NK-92 (cell line): ENCODE data around the gene FUT8.
"Not testable (repeated sequence)": the region's sequence is repeated elsewhere in the genome, so short reads cannot be mapped to it uniquely, and the experiment has no call there.

Experiments used
- DNase-seq: peaks from one replicate; lab custom pipeline; 2025; ENCODE audit not compliant: unreplicated experiment; lab: John Stamatoyannopoulos, UW

The FUT8 gene

DNA sequence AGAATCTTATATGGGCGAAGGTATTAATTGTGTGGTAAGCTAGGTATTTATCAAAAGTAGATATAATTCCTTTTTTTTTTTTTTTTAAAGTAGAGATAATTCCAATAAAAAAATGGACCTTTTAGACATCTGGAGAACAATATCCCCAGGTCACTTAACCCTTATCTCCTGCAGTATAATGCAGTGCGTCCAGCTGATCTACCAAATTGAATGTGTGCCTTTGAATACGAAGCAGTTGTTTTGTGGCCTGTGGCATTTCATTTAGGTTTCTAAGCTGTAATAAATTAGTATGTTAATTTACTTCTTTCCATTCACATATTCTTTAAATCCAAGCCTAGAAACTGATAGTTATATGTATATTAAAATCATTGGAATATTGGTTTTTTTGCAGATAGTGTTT, 3.1 kb downstream of the FUT8 start:
- no peak for DNase-seq

DNA sequence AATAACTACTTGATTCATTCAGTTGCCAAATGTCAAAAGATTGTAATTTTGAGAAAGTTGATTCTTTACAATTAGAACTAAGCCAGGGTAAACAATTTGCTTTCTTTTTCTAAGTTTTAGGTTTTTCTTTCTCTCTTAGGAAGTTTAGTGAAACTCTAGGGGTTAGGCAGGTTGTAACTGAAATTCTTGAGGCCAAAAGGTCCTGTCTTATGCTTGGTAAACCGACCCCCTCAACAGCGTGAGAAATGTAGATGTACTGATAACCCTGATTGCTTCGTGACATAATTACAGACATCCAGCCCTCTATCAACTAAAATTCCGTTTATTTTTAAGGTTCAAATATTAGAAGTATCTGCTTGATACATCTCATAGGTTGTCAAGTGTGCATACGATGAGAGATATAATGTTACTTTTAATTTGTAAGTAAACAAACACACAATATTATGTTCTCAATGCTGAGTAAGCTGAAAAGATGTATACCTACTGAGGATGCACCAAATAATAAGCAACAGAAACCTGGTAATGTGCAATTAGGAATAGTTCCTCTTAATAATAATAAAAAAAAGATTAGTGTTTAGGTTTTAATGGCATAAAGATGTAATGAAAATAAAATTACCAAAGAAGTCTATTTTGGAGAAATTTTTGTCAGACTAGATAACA, 7.2 kb downstream of the FUT8 start:
- DNase-seq: no peak

DNA sequence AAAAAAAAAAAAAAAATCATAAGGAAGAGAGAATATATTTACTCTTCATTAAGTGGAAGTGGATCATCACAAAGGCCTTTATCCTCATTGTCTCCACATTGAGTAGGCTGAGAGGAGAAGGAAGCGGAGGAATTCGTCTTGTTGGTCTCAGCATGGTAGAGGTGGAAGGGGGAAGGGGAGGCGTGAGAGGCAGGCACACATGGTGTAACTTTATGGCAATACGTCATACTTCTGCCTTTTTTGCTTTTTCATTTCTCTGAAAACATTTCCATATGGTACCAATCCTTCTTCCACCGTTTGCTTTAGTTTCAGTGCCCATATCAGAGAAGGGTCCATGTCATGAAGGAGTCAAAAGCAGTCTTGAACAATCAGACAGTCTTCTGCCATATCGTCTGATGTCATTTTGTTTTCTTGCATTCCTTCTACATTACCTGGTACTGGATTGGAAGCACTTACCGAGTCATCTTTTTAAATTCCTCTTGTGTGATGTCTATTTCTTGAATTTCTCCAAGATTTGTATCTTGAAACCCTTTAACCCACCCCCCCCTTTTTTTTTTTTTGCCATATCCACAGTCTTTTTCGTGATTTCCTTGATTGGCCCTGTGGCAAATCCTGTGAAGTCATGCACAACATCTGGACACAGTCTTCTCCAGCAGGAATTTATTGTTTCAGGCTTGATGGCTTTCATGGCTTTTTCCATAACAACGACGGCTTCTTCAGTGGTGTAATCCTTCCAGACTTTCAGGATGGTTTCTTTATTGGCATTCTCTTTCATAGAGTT, 8.9 kb downstream of the FUT8 start:
- no peak for DNase-seq

DNA sequence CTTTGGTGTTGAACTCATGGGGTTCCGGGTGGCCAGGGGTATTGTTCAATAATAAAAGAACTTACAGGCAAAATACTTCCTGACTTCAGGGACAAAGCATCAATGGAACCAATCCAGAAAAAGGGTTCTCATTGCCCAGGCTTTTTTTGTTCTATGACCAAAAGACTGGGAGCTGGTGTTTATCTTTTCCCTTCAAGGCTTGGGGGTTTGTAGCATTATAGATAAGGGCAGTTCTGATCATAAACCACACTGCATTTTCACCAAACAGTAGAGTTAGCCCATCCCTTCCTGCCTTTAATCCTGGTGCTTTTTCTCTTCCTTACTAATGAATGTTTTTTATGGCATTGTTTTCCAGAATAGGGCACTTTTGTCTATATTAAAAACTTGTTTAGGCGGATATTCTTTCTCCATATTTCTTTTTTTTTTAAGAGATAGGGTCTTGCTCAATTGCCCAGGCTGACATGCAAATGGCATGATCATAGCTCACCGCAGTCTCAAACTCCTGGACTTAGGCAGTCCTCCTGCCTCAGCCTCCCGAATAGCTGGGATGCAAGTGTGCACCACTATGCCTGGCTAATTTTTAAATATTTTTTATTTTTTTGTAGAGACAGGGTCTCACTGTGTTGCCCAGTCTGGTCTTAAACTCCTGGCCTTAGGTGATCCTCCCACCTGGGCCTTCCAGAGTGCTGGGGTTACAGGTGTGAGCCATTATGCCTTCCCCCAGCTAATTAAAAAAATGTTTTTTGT, 9.7 kb downstream of the FUT8 start:
- DNase-seq: no peak

DNA sequence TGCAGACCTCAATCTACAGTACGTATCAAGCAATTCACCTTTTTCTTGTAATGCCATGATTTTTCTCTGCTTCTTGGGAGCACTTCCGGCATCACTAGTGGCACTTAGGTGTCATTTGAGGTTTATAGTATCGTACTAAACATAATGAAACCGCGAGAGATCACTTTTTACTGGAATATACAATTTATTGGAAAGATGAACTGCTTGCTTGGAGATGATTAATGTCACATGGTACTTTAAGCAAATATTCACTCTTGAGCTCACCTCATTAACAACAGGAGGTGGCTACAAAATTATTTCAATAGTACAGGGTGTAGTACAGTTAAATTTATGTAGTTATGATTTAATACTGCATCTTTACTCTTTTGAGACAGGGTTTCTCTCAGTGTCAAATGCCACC, 11.5 kb downstream of the FUT8 start:
- DNase-seq: no peak

DNA sequence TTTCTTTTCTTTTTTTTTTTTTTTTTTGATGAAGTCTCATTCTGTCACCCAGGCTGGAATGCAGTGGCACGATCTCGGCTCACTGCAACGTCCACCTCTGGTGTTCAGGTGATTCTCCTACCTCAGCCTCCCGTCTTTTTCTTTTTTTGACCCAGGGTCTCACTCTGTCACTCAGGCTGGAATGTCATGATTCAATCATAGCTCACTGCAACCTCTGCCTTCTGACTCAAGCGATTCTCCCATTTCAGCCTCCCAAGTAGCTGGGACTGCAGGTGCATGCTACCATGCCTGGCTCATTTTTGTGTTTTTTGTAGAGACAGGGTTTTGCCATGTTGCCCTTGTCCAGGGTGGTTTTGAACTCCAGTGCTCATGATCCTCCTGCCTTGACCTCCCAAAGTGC, 12.0 kb downstream of the FUT8 start:
- DNase-seq: no peak

DNA sequence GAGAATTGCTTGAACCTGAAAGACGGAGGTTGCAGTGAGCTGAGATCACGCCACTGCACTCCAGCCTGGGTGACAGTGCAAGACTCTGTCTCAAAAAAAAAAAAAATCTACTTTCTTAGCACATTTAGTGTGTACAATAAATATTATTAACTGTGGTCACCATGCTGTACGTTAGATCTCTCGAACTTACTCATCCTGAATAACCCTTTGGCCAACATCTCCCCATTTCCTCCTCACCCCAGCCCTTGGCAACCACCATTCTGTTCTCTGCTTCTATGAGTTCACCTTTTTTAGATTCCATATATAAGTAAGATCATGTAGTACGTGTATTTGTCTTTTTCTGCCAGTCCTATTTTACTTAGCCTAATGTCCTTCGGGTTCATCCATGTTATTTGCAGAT, 13.4 kb downstream of the FUT8 start:
- no peak for DNase-seq

DNA sequence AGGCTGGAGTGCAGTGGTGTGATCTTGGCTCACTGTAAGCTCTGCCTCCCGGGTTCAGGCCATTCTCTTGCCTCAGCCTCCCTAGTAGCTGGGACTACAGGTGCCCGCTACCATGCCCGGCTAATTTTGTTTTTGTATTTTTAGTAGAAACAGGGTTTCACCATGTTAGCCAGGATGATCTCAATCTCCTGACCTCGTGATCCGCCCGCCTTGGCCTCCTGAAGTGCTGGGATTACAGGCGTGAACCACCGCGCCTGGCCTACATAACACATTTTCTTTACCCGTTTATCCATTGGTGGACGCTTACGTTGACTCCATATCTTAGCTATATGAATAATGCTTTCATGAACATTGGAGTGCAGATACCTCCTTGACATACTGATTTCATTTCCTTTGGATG, 14.4 kb downstream of the FUT8 start:
- not testable (repeated sequence) for DNase-seq

DNA sequence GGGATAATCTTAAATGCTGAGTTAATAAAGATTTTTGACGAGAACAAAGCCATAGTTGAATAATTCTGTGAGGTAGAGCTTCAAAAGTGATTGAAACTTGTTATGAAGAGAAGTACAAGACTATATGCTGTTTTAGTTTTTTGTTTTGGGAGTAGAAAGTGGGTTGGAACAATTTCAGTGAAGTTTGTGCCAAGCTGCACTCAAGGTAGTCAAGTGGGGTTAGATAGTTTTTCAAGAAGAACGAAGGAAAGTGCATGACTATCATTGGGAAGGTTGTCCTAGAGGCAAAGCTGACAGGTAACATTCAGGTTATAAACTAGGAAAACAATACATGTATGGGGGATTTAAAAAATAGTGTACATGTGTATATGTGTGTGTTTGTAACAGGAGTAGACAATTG, 16.2 kb downstream of the FUT8 start:
- DNase-seq: no peak

DNA sequence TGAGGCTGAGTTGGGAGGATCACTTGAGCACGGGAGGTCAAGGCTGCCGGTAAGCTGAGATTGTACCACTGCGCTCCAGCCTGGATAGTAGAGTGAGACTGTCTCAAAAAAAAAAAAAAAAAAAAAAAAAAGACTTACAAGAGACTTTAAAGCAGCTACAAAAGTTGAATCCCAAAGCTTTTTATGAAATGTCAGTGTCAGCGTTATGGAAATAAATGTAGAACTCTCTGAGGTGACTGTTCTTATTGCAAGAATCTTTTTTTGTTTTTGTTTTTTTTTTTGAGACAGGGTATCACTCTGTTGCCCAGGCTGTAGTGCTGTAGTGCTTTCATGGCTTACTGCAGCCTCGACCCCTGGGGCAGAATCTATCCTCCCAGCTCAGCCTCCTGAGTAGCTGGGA, 17.2 kb downstream of the FUT8 start:
- no peak for DNase-seq

DNA sequence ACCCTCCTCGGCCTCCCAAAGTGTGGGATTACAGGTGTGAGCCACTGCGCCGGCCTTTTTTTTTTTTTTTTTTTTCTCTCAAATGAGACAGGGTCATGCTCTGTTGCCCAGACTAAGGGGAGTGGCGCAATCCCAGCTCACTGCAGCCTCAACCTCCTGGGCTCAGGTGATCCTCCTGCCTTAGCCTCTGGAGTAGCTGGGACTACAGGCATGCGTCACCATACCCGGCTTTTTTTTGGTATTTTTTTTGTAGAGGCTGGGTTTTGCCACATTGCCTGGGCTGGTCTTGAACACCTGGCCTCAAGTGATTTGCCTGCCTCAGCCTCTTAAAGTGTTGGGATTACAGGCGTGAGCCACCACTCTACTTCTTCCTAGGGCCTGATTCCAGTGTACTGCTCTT, 18.7 kb downstream of the FUT8 start:
- DNase-seq: no peak

DNA sequence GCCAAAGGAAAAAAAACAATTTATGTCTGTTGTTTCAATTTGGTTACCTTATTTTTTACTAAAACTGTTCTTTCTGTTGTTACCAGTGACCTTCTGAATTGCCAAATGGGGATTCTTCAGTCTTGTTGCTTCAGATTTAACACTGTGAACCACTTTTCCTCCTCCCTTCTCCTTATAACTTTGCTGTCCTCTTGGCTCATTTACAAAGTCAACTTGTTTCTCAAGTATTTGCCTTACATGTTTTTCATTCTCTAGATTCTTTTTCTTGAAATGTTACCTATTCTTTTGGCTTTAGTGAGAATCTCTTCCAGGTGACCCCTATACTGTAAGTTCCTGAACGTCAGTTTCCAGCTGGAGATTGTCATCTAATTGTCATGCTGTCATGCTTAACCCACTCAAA, 19.4 kb downstream of the FUT8 start:
- no peak for DNase-seq

DNA sequence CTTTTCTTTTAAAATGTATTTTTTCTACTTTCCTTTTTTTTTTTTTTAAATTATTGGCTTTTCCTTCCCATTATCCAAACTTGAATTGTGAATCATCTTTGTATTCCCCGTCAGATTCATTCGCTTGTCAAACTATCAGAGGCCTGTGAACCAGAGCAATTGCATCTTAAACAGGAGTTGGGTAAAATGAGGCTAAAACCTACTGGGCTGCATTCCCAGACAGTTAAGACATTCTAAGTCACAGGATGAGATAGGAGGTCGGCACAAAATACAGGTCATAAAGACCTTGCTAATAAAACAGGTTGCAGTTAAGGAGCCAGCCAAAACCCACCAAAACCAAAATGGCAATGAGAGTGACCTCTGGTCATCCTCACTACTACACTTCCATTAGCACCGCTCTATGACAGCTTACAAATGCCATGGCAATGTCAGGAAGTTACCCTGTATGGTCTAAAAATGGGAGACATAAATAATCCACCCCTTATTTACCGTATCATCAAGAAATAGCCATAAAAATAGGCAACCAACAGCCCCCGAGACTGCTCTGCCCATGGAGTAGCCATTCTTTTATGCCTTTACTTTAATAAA, 19.9 kb downstream of the FUT8 start:
- no peak for DNase-seq

DNA sequence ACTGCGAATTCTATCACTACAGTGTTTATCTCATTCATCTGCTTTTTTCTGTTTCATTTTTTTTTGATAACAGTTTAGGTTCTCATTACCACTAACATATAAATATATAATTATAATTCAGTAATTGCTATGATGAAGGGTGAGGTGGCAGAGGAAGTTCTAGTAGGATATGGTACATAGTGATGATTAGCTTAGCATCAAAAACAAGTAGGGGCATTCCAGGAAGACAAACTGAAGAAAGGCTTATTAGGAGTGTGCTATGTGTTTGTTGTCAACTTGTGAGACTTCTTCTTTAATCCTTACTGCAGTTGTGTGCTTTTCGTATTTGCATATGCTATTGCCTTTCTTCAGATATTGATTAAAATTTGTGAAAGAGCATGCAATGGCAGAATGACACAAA, 20.6 kb downstream of the FUT8 start:
- no peak for DNase-seq

DNA sequence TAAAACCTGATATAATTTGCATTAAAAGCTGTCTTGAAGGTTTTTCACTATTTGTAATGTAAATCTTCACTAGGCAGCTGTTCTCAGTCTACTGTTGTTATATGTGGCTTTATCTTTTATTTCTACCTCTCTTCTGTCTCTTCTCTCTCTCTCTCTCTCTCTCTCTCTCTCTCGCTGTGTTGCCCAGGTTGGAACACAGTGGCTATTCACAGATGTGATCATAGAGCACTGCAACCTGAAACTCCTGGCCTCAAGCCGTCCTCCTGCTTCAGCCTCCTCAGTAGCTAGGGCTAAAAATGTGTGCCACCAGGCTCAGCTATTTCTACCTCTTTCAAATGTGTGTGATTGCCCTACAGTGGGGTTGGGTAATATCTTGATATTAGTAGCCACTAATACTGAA, 21.1 kb downstream of the FUT8 start:
- no peak for DNase-seq

DNA sequence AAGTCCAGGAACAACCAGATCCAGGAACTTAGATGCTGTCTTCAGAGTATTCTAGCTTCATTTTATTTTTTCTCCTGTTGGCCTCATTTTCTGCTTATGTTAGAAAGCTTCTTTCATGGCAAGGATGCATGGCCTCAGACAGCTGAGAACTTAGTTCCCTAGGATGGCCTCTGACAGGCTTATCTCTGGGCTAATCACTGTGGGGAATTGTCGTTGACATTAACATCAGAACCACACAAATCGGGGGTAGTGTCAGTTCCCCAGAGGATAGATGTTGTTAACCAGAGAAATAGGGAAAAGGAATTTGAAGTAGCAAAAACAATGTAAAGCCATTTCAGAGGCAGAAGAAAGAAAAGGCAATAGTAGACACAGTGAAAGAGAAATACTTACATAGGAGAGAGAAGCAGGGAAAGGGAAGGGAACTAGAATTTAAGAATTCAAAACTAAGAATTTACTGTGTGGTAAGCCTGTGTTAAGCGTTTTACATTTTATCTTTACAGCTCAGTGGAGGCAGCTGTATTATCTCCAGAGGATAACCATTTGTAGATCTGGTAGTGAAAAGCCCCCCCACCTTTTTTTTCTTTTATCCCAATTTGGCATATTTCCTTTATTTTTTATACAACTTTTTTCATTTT, 21.8 kb downstream of the FUT8 start:
- DNase-seq: no peak

DNA sequence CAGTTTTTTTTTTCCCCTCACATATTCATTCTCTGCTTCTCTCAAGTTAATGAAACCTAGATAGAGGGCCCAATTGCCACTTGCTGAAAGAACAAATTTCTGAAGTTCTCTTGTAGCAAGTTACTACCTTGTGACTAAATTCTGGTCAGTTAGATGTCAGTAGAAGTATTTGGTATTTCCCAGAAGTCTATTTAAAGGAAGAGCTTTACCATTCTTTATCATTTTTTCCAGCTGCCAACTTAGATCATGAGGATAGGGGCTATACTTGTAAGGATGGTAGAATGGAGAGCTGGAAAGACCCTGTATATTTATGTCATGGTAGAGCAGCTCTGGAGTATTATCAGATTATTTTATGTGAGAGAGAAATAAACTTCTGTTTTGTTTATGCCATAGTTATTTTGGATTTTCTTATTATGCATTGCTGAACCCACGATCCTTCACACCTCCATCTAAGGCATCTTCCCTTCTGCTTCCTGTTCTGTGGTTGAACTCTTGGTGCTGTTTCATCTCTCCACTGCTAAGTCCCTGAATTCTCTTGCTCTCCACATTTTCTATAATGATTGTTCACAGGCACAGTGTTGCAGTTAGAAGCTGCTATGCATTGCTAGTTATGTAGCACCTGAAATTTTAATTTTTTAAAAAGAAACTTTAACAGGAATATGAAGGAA, 25.9 kb downstream of the FUT8 start:
- no peak for DNase-seq

DNA sequence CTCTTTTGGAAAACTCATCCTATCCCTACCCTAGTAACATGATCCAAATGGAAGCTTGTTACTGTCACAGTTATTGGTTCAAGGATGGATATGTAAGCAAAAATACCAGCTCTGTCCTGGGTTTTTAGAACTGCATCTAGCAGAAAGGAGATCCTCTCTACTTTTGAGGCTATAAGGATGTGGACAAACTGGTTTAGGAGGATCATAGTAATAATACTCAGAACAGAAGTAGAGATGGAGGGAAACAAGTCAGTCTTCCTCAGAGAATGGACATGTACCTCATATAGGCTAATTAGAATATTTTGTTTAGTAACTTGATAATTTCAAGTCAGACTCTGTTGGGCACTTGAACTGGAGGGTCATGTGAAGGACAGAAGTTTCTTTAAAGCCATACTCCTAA, 26.6 kb downstream of the FUT8 start:
- DNase-seq: no peak

DNA sequence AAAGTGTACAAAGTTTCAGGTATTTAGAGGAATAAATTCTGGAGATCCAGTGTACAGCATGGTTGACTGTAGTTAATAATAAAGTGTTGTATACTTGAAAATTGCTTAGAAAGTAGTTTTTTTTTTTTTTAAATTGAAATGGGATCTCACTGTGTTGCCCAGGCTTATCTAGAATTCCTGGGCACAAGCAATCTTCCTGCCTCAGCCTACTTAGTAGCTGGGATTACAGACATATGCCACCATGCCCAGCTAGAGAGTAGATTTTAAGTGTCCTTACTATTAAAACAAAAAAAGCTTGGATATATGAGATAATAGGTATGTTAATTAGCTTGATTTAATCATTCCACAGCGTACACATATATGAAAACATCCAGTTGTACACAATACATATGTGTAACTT, 27.7 kb downstream of the FUT8 start:
- DNase-seq: no peak

DNA sequence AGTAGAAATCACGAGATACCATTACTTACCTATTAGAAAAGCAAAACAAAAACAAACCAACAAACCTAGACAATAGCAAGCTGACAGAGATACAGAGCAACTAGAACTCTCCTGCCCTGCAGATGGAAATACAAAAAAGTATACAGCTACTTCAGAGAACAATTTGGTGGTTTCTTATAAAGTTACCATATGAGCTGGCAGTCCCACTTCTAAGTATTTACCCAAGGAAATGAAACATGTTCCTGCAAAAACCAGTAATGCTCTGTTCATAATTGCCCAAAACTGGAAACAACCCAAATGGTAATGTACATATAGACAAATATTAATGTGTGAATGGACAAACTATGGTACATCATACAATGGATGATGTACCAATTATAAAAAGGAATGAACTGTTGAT, 31.7 kb downstream of the FUT8 start:
- DNase-seq: no peak

DNA sequence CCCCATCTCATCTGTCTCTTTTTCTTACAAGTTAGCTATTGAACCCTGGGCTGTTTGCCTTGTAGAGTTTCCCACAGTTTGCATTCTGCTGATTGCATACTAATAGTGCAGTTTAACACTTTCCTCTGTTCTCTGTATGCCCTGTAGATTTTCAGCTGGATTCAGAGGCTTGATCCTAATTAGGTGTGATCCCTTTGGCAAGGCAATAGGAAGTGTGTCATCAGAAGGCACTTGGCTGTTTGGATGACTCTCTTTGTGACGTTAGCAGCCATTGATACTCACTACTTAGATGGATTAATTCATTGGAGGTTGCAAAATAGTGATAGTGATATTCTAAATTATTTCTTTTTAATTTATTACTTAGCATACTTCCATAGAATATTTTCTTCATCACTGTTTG, 33.6 kb downstream of the FUT8 start:
- DNase-seq: no peak
